IPS-18c (cell line): Measurements from ENCODE around the gene MRPS24.

Experiments
- H3K4me3 ChIP-seq: 2 replicates; pipeline ENCODE4 v1.7.0; 2013; ENCODE audit warnings: low read depth, mild to moderate bottlenecking, low read length, moderate library complexity; ENCODE audit not compliant: insufficient read depth
- H3K9me3 ChIP-seq: one replicate; pipeline ENCODE4 v1.6.1; 2013; ENCODE audit warnings: mild to moderate bottlenecking, low read length, moderate library complexity; ENCODE audit not compliant: control insufficient read depth, insufficient read depth

Gene MRPS24

DNA sequence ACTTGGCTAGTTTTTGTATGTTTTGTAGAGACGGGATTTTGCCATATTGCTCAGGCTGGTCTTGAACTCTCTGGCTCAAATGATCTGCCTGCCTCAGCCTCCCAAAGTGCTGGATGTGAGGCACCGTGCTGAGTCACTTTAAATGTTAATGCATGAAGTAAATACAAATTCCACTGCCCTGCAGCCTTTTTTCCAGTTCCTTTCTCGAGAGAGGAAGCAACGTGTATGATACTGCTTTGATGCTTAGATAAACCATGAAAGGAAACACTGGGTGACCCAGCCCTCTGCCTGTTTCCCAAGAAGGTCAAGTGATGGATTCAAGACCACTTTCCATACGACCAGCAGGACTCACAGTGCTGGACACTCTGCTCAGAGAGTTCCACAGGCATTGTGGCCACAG, 11.3 kb upstream of the MRPS24 start:
- H3K4me3 ChIP-seq, result no peak overlapping the region
- H3K9me3 ChIP-seq, result no peaks in the 10 kb centered on the region

DNA sequence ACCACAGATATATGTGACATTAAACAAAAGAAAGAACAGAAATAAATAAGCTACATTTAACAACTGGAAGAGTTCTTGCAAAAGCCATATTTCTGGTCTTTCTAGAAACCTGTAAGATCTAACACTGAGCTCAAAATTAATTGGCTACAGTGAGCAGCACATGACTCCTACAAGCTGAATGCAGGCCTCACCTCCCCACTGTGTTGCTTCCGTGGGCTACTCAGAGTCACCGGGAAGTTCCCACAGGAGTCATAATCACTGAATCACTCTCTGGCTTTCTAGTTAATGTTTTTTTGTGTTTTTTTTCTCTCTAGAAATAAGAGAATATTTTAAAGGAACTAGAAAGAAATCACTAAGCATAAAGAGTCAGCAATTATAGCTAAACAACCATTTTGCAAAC, 10.2 kb upstream of the MRPS24 start:
- H3K4me3 ChIP-seq, result no peak overlapping the region
- no peaks in the 10 kb centered on the region for H3K9me3 ChIP-seq

DNA sequence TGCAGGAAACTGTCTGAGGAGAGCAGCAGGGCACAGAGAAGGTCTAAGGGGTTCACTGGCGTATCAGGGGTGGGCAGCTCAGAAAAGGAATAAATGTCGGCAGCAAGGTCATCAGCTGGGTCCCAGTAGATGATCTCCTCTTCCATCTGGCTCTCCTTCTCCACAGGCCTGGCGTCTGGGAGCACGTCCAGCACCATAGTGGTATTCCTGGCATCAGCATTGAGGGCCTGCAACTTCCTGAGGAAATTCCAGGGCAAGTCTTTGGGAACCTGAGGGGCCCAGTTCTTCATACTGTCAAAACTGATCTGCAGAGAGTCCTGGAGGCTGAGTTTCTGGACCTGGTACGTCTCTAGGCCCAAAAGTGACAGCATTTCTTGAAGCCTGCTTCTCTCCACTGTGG, 9.6 kb upstream of the MRPS24 start:
- Histone ChIP-seq H3K9me3 (no peaks in the 10 kb centered on the region), H3K4me3 (no peak overlapping the region)

DNA sequence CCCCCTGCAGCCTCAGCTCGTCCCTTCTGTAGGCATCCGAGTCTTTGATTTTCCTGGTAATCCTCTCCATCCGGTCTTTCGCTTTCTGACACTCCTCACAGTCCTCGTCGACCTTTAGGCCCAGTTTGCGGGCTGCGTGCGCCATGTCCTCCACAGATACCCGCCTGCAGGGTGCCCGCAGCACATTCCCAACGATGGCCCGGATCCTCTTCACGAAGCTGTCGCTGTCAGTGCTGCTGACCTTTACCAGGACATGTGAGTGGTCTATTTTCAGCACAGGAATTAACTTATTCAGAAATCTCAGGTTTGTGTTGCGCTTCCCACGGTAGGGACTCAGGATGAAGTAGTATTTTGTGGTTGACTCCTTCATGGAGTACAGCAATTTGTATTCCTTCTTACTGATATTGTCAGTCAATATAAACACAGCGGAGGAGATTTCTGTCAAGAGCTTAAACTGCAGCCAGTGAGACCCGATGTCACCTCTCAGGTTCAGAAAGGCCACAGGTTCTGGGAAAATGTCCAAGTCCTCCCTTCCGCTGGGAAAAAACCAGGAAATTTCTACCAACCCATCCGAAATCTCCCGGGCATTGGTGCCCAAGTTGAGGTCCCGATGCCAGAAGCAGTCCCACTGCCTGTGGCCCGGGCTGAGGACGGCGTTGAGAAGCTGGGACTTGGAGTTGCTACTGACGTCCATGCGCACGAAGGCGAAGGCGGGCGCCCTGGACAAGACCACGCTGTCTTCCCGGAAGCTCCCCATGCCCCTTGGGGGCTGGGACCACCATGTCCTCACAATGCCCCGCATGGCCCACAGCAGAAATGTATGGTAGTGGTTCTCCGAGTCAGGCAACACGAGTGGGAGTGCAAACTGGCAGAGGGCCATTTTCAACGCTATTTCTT, 8.9 kb upstream of the MRPS24 start:
- H3K4me3 ChIP-seq, result no peak overlapping the region
- no peaks in the 10 kb centered on the region for H3K9me3 ChIP-seq

DNA sequence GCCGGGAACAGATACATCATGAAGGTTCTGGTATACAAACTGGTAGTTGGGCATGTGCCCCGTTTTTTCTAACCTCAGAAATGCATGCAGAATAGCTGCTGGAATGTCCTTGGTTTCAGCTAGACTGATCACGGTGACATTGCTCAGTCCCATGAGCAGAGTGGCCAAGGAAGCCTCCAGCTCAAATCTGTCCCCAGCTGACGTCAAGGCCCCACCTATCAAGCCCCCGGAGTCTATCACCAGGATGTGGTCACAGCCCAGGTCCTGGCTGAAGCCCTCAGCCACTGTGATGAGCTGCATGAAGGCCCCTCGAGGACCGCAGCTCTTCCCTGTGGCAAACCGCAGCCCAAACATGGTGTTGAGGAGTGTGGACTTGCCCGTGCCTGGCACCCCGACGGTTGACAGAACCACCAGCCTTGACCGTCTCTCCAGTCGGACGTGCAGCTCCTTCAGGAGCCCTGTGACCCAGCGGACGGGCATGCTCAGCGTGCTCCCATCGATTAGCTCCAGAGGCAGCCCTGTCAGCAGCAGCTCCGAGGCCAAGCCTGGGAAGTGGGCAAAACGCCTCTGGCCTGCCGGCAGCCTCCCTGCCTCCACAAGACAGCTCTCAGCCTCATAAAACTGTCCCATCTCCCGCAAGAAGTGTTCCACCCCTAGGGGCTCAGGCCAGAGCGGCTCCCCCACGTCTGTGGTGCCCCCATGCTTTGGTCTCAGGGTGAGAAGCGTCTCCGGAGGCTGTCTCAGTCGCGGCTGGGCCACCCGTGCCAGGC, 7.8 kb upstream of the MRPS24 start:
- Histone ChIP-seq H3K9me3 (no peaks in the 10 kb centered on the region), H3K4me3 (no peak overlapping the region)

DNA sequence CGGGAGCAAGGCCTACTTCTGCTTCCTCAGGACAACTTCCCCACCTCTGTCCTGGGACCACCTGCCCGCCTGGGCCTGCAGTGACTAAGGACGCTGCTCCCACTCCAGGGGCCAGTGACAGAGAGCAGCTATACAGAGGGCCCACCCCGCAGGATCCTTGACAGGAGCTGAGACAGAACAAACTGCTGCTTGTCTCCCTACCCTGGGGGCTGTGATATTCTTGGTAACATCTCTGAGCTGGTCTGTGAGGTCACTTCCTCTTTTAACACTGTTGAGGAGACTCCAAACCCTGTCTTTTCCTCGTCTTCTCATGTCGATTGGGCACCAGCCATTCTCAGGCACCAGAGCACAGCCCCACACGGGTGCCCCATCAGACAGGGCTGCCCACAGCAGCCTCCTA, 6.9 kb upstream of the MRPS24 start:
- Histone ChIP-seq H3K9me3 (no peaks in the 10 kb centered on the region), H3K4me3 (no peak overlapping the region)

DNA sequence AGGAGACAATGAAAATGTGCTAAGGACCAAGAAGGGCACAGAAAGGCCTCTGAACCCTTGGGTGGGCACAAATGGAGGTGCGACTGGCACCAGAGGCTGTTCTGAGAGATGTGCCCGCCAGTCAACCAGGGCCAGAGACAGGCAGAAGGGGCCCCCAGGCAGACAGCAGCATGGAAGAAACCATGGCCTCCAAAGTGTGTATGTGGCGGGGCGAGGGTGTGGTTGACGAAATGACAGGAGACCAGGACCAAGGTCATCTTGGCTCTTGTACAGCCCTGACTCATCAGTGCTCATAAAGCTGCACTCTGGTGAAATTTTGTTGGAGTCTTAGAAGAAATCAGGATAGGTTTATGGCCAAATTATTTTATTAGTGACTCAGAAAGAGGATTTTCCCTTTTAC, 4.0 kb upstream of the MRPS24 start:
- H3K9me3 ChIP-seq, result peaks cover 3% of the 10 kb centered on the region
- H3K4me3 ChIP-seq, result no peak overlapping the region

DNA sequence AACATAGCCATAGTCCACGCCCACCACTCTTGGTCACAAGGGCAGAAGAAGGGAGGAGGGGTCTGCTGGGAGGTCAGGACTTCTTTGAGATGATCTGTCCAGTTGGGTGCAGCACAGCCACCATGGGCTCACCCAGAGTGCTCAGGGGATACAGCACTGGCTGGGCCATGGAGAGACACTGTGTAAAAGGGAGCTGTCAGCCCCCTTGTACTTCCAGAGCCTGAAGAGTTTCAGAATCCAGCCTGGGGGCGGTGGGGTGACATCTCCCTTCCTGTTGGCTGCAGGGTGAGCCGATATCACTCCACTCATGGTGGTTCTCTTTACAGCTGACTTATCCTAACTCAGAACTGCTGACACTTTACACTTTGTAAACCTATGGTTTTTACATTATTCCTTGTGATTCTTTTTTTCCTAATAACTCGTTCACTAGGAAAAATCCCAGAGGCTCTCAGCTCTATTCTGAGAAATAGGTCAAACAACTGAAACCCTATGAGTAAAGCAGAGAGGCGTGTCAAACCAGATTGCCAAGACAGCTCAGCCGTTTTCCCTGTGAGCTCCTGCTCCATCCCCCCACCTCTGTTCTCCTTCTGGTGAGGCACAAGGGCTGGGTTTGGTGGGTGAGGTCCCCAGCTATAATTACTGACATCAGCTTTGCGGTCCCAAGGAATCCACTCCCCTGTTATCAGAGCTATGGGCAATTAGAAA, 3.2 kb upstream of the MRPS24 start:
- Histone ChIP-seq H3K9me3 (peaks cover 3% of the 10 kb centered on the region), H3K4me3 (no peak overlapping the region)

DNA sequence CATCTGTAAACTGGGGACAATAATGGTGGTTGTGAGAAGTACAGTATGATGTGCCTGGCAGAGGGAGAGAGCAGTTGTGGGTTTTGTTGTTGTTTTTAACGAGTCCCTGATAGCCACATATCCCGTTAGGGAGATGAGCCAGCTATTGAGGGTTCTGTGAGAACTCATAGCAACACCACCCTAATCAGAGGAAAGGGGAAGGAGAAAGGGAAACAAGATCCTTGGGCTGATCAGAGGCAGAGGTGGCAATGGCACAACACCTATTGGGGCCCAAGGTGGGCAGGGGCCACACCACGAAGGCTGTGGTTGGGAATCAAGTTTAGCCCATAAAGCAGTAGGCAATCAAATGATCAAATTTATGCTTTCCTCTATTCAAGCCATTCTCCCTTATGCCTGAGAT, 1.7 kb upstream of the MRPS24 start:
- Histone ChIP-seq H3K9me3 (peaks cover 3% of the 10 kb centered on the region), H3K4me3 (no peak overlapping the region)

DNA sequence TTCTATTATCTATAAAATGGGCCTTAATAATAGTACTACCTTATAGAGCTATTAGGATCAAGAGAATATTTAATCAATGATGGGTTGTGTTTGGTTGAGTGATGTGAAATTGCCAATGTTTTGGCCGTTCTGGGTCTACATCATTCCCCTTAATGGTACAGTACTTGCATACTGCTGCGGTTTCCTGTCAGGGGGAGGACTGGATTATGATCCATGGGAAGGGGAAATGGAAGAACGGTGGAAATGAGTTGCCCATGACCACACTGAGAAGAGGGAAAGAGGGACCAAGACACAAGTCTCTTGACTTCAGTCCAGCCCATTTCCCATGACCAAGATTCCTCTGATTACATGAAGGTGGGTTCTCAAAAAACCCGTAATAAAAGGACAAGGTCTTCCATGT, 999 bp upstream of the MRPS24 start:
- Histone ChIP-seq H3K9me3 (peaks cover 3% of the 10 kb centered on the region), H3K4me3 (no peak overlapping the region)

DNA sequence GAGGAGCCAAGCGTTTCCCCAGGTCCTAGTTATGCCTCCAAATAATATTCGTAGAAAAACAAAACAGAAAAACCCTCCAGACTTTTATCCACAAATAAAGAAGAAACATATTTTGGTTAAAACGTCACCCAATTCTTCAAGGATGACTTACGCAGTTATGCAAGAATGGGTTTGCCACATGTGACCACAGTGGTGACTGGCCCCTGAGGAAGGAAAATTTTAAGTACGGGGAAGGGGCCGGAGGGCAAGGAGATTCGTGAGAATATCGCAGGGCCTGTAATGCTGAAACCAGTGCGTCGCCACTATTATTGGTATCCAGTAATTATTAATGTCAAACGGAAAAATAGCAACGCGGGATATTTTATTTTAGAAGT, 537 bp upstream of the MRPS24 start:
- Histone ChIP-seq H3K9me3 (peaks cover 3% of the 10 kb centered on the region), H3K4me3 (peak overlapping the region; percentile 87)

DNA sequence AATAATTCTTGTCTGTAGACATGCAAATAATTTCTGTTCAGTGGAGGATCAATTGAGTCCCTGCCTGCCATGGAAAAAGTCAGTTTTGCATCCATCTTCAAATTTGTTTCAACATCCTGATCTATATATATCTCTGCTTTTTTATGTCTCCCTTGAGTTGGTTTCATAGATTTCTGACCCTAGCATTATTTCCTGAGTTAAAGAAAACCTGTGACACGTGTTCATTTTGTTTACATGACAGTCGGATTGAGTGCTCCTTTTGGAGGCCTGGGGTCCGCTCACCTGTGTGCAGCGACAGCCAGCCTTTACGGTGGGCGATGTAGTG, 674 bp downstream of the MRPS24 start:
- H3K4me3 ChIP-seq, result peak overlapping the region; percentile 87
- H3K9me3 ChIP-seq, result peaks cover 3% of the 10 kb centered on the region

DNA sequence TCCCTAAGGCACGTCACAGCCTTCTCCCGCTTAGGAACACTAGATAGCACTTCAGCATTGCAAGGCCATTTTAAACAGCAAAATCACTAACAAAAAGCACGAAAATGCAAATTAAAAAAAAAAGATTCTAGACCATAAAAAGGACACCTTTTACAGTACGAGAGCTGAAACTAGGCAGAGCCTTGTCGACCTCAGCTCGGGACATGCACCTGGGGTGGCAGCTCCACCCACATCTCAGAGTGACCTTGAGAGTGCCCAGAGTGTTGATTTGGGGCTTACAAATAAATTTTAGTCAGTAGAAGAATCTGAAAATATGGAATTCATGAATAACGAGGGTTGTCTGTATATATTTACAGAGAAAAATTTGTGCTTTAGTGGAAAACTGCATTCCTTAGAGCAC, 1.1 kb downstream of the MRPS24 start:
- peak overlapping the region; percentile 87; the same call in 1 of the 2 replicates for H3K4me3 ChIP-seq
- H3K9me3 ChIP-seq, result peaks cover 3% of the 10 kb centered on the region

DNA sequence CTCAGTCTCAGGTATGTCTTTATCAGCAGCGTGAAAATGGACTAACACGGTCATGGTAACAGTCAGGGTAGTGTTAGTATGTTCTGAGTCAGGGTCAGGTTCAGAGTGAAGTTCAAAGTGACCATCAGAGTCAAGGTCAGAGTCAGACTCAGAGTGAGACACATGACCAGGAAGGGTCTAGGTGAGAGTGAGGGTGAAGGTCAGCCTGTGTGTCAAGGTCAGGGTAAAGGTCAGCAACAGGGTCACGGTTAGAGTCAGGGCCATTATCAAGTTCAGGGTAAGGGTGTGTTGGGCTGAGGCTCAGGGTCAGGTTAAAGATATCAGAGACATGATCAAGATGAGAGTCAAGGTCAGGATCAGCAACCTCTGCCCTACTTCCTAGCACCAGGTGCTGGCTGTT, 4.0 kb downstream of the MRPS24 start:
- H3K4me3 ChIP-seq, result no peak overlapping the region
- H3K9me3 ChIP-seq, result no peaks in the 10 kb centered on the region

DNA sequence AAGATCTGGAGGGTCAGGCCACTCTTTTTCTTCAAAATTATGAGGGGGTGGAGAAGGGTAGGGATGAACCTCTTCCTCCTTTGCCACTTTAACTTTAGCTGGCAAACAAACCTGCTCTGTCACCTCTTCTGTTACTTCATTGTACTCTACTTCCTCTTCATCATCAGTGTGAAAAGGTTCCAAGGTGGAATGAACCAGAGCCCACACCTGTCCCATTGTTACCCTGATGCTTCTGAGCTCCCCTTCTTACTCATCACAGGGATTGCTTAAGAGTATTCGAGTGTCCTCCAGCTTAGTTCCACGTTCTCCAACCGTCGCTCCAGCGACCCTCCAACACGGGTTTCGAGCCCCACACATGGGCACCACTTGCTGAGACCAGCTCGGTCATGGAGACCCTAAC, 5.2 kb downstream of the MRPS24 start:
- H3K4me3 ChIP-seq, result no peak overlapping the region
- no peaks in the 10 kb centered on the region for H3K9me3 ChIP-seq

DNA sequence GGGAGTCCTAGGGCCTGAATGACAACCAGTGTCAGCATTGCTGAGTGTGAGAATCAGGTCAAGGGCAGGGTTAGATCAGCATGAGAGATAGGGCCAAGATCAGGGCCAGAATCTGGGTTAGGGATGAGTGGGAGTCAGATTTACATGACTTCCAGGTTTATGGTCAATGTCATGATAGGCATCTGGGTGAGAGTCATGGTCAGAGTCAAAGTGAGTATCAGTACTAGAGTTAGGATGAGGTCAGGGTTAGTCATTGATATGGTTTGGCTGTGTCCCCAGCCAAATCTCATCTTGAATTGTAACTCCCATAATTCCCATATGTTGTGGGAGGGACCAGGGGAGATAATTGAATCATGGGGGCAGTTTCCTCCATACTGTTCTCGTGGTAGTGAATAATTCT, 12.3 kb downstream of the MRPS24 start:
- Histone ChIP-seq H3K9me3 (no peaks in the 10 kb centered on the region), H3K4me3 (no peak overlapping the region)

DNA sequence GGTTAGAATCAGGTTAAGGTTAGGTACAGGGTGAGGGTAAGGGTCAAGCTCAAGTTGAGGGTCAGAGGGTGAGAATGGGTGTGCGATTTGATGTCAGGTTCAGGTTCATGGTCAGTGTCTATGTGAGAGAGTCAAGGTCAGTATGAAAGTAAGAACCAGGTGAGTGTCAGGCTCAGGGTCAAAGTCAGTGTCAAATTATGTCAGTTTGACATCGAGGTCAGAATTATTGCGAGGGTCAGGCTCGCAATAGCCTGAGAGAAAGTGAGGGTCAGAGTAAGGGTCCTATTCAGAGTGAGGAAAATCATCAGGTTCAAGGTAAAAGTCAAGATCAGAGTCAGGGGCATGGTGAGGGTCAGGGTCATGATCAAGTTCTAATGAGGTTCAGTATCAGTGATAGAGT, 13.0 kb downstream of the MRPS24 start:
- Histone ChIP-seq H3K4me3 (no peak overlapping the region), H3K9me3 (no peaks in the 10 kb centered on the region)

DNA sequence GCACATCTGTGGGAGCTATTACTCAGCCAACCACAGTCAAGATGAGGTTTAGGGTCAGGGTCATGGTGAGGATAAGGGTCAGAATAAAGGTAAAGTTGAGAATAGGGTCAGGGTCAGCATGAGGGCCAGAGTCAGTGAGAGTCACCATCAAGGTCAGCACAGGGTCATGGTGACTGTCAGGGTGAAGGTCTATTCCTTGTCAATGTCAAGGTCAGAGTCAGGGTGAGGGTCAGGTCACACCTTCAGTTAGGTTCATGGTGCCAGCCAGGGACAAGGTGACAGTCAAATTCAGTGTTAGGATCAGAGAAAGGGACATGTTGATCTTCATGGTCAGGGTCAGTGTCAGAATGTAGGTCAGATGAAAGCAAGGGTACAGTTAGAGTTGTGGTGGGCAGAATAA, 14.1 kb downstream of the MRPS24 start:
- Histone ChIP-seq H3K9me3 (no peaks in the 10 kb centered on the region), H3K4me3 (no peak overlapping the region)
